Skeletal muscle tissue (tissue), 4 donors: ENCODE measurements around the gene NPAS3. TPM values are rescaled to one million over a fixed set of nuclear protein-coding genes. Genes with fewer than 3 reads are reported as not detected.

ENCODE experiments used
- H3K27ac ChIP-seq: one replicate; pipeline ENCODE4 v1.7.0; 2013; ENCODE audit warnings: mild to moderate bottlenecking, low read depth, low read length, inconsistent platforms
- H3K27me3 ChIP-seq, 3 donors: one replicate each; pipeline ENCODE4 v1.7.0; 2013; ENCODE audit warnings: low read length in 3 of 3; ENCODE audit not compliant: control insufficient read depth in 3 of 3, insufficient read depth in 3 of 3
- H3K36me3 ChIP-seq, 3 donors: one replicate each; pipeline ENCODE4 v1.7.0; 2013; ENCODE audit warnings: low read length in 3 of 3; ENCODE audit not compliant: control insufficient read depth in 3 of 3, insufficient read depth in 3 of 3
- H3K4me1 ChIP-seq, 3 donors: one replicate each; pipeline ENCODE4 v1.7.0; 2013; ENCODE audit warnings: low read length in 3 of 3, mild to moderate bottlenecking in 3 of 3; ENCODE audit not compliant: control insufficient read depth in 3 of 3, insufficient read depth in 3 of 3
- H3K4me3 ChIP-seq, 3 donors: one replicate each; pipeline ENCODE4 v1.7.0; 2013; ENCODE audit warnings: low read length in 3 of 3
- H3K9ac ChIP-seq, 3 donors: one replicate each; pipeline ENCODE4 v1.7.0; 2013; ENCODE audit warnings: low read length in 3 of 3, mild to moderate bottlenecking in 3 of 3, moderate library complexity in 2 of 3, low read depth in 1 of 3
- H3K9me3 ChIP-seq, 3 donors: one replicate each; pipeline ENCODE4 v1.7.0; 2013; ENCODE audit warnings: low read length in 3 of 3; ENCODE audit not compliant: control insufficient read depth in 3 of 3
- total RNA-seq: library from RNA; depleted of rRNA; stranded (reverse); fragments of >200 nt; gene quantifications from one replicate; pipeline ENCODE4 v1.2.3, GENCODE V29; 2014
- donor health status: Osteomylitis.

The NPAS3 gene
- total RNA-seq, 1 donor from 2014 or later = 9.9 TPM

- Histone ChIP-seq H3K4me1 (no peaks in the 10 kb centered on the region), H3K36me3 (no peaks in the 10 kb centered on the region), H3K9ac (no peak overlapping the region), H3K27ac (no peak overlapping the region), H3K4me3 (no peak overlapping the region), H3K27me3 (no peaks in the 10 kb centered on the region), H3K9me3 (peaks cover 0 to under 1% (median 0%) of the 10 kb centered on the region in 3 donors)
These were observed 561.0 kb downstream of the NPAS3 start for GRCh38 chr14:33499687-33500086.

GRCh38 chr14:33504246-33505099 lies 565.8 kb downstream of the NPAS3 start:
- H3K27me3 ChIP-seq = no peaks in the 10 kb centered on the region
- H3K27ac ChIP-seq = no peak overlapping the region
- no peak overlapping the region for H3K9ac ChIP-seq
- no peaks in the 10 kb centered on the region for H3K9me3 ChIP-seq
- H3K4me1 ChIP-seq = no peaks in the 10 kb centered on the region
- H3K4me3 ChIP-seq = no peak overlapping the region
- H3K36me3 ChIP-seq = no peaks in the 10 kb centered on the region

GRCh38 chr14:33505266-33505962 lies 566.7 kb downstream of the NPAS3 start:
- no peaks in the 10 kb centered on the region for H3K36me3 ChIP-seq
- H3K27ac ChIP-seq = no peak overlapping the region
- no peaks in the 10 kb centered on the region for H3K9me3 ChIP-seq
- no peak overlapping the region for H3K9ac ChIP-seq
- H3K4me1 ChIP-seq = no peaks in the 10 kb centered on the region
- H3K27me3 ChIP-seq = no peaks in the 10 kb centered on the region
- no peak overlapping the region for H3K4me3 ChIP-seq

DNA sequence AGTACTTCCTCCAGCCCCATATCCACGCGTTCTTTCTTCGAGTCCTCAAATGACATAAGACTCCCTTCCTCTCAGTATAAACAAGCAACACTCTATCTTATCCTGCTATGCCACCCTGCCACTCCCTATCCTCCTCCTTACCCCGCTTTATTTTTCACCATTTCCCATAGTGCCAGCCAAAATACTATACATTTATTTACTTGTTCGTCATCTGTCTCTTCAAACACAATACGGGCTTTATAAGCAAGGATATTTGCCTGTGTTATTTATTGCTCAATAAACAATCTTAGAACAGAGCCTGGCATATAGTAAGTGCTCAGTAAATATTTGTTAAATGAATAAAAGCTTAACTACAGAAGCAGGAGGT lies 567.3 kb downstream of the NPAS3 start:
- no peaks in the 10 kb centered on the region for H3K27me3 ChIP-seq
- no peaks in the 10 kb centered on the region for H3K4me1 ChIP-seq
- no peaks in the 10 kb centered on the region for H3K9me3 ChIP-seq
- H3K4me3 ChIP-seq = no peak overlapping the region
- H3K27ac ChIP-seq = no peak overlapping the region
- no peak overlapping the region for H3K9ac ChIP-seq
- H3K36me3 ChIP-seq = no peaks in the 10 kb centered on the region

- no peaks in the 10 kb centered on the region for H3K9me3 ChIP-seq
- H3K4me3 ChIP-seq = no peak overlapping the region
- no peaks in the 10 kb centered on the region for H3K27me3 ChIP-seq
- H3K36me3 ChIP-seq = no peaks in the 10 kb centered on the region
- H3K9ac ChIP-seq = no peak overlapping the region
- no peak overlapping the region for H3K27ac ChIP-seq
- H3K4me1 ChIP-seq = no peaks in the 10 kb centered on the region
These were observed 569.7 kb downstream of the NPAS3 start for GRCh38 chr14:33508126-33509062.

GRCh38 chr14:33509454-33509853 lies 570.8 kb downstream of the NPAS3 start:
- H3K36me3 ChIP-seq = no peaks in the 10 kb centered on the region
- no peaks in the 10 kb centered on the region for H3K9me3 ChIP-seq
- H3K27me3 ChIP-seq = no peaks in the 10 kb centered on the region
- H3K9ac ChIP-seq = no peak overlapping the region
- H3K4me1 ChIP-seq = no peaks in the 10 kb centered on the region
- H3K4me3 ChIP-seq = no peak overlapping the region
- no peak overlapping the region for H3K27ac ChIP-seq

GRCh38 chr14:33510063-33510481 lies 571.4 kb downstream of the NPAS3 start:
- H3K27me3 ChIP-seq = no peaks in the 10 kb centered on the region
- H3K4me1 ChIP-seq = no peaks in the 10 kb centered on the region
- no peak overlapping the region for H3K27ac ChIP-seq
- no peaks in the 10 kb centered on the region for H3K9me3 ChIP-seq
- H3K4me3 ChIP-seq = no peak overlapping the region
- no peak overlapping the region for H3K9ac ChIP-seq
- no peaks in the 10 kb centered on the region for H3K36me3 ChIP-seq

DNA sequence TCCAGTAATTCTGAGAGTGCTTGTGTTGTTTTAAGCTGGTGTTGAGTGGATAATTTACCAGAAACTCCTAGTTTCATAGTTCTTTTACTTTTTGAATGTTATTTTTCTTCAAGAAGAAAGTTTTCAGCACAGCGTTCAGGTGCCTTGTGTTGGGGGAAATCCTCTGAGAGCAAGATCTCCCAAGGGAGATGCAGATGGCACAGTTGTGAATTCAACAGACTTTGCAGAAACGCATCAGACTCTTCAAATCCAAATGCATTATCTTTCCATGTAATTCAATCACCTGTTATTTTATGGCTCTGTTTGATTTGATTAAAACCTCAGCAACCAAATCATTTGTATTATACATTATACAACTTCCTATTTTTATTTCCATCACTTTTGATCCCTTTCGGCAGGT lies 572.3 kb downstream of the NPAS3 start:
- H3K9ac ChIP-seq = no peak overlapping the region
- H3K36me3 ChIP-seq = no peaks in the 10 kb centered on the region
- no peaks in the 10 kb centered on the region for H3K9me3 ChIP-seq
- no peak overlapping the region for H3K27ac ChIP-seq
- no peak overlapping the region for H3K4me3 ChIP-seq
- no peaks in the 10 kb centered on the region for H3K4me1 ChIP-seq
- H3K27me3 ChIP-seq = no peaks in the 10 kb centered on the region

GRCh38 chr14:33511851-33512640 lies 573.4 kb downstream of the NPAS3 start:
- no peaks in the 10 kb centered on the region for H3K4me1 ChIP-seq
- H3K27ac ChIP-seq = no peak overlapping the region
- no peak overlapping the region for H3K9ac ChIP-seq
- no peaks in the 10 kb centered on the region for H3K9me3 ChIP-seq
- no peak overlapping the region for H3K4me3 ChIP-seq
- H3K27me3 ChIP-seq = no peaks in the 10 kb centered on the region
- H3K36me3 ChIP-seq = no peaks in the 10 kb centered on the region
